ENCODE measurements around the gene PPP1R16B. TPM values are rescaled to one million over a fixed set of nuclear protein-coding genes. Genes with fewer than 3 reads are reported as not detected.

Gene PPP1R16B
- total and polyA plus RNA-seq, 11 donors, result 1.9 to 12.2 (median 6.9) TPM

DNA sequence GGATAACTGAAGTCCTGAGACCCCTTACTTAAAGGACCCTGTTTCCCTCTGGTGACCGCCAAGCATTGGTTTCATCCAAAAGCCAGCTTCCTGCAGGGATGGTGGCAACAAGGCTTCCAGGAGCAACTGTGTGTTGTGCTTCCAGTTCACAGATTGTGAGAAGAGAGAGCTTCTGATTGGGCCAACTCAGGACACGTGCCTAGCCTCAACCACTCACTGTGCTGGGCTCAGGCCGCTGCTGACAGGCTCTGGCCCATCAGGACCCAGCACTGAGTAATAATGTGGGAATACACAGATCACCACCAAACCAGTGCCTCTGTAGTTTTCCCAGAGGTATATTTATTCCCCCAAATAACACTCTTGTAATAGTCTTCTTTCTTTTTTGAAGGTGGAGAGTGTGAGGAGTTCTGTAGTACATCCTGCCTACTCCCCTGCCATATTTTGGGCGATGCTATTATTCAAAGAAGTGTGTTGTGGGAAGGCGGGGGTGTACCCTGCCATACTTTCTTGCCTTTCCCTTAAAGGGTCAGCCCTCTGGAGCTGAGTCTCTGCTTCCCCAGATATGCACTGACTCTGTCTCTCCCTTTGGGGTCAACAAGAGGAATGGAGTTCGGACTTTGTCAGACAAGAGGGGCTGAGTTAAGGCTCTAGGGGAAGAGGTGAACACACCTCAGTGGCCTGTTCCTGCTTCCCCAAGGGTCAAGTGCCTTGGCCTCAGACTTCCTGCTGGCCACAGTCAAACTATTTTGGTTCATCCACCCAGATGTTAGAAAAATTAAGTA lies 23.2 kb downstream of the PPP1R16B start:
- peaks cover 0 to 8% (median 0%) of the 10 kb centered on the region in 9 donors for H3K36me3 ChIP-seq
- no peaks in the 10 kb centered on the region for H3K9me3 ChIP-seq
- ATAC-seq (peak in 1 of 4 donors; percentile 9), DNase-seq (no peak)
- 69 to 73% (median 72%) methylated on average over 6 of the region's 6 CpGs for WGBS, 4 donors
- H3K27me3 ChIP-seq, result peaks cover 0 to 4% (median 0%) of the 10 kb centered on the region in 9 donors
- H3K4me1 ChIP-seq, result peaks cover 0 to 71% (median 35%) of the 10 kb centered on the region in 12 donors
- no peak overlapping the region for H3K4me3 ChIP-seq
- intact Hi-C loops (cut with DNase I), result loop anchor here in 2 of 10 donors (5.0 kb wide), 2 partner anchors 44 to 49 kb away; no protein-coding TSS in a partner anchor
- peak overlapping the region in 9 of 12 donors; percentile 13 to 75 (median 41) for H3K27ac ChIP-seq
- TF ChIP-seq, protein P1, sequence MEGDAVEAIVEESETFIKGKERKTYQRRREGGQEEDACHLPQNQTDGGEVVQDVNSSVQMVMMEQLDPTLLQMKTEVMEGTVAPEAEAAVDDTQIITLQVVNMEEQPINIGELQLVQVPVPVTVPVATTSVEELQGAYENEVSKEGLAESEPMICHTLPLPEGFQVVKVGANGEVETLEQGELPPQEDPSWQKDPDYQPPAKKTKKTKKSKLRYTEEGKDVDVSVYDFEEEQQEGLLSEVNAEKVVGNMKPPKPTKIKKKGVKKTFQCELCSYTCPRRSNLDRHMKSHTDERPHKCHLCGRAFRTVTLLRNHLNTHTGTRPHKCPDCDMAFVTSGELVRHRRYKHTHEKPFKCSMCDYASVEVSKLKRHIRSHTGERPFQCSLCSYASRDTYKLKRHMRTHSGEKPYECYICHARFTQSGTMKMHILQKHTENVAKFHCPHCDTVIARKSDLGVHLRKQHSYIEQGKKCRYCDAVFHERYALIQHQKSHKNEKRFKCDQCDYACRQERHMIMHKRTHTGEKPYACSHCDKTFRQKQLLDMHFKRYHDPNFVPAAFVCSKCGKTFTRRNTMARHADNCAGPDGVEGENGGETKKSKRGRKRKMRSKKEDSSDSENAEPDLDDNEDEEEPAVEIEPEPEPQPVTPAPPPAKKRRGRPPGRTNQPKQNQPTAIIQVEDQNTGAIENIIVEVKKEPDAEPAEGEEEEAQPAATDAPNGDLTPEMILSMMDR (IDR thresholded peaks at IDR 0.05), result no peak
- no peak for TF ChIP-seq POLR2A (IDR thresholded peaks at IDR 0.05)

DNA sequence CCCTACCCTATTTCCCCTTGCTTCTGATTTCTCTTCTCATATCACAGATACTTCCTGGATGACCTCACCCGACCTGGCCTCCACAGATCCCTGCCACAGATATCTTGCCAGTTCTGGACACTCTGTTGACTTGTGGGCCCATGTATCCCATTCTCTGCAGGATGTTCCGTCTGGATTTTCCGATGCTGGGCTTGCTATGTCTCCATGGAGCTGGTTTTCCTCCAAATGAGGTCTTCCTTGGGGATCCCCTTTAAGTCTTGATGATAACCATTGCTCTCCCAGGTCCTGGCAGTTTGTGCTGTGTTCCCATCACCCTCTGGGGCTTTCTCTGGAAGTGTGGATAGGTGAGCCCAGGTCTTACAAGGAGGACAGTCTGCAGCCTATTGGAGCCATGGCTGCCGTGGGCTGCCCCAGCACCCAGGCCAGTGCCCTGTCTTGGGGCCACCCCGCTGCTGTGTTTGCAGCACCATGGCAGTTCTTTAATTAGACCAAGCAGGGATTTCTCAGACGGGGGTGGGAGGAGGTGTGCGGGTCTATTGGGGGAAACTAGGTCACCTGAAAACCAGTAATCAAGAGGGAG lies 23.9 kb downstream of the PPP1R16B start:
- Histone ChIP-seq H3K9me3 (no peaks in the 10 kb centered on the region), H3K27me3 (peaks cover 0 to 4% (median 0%) of the 10 kb centered on the region in 9 donors), H3K4me1 (peaks cover 0 to 71% (median 35%) of the 10 kb centered on the region in 12 donors), H3K36me3 (peaks cover 0 to 3% (median 0%) of the 10 kb centered on the region in 9 donors), H3K27ac (peak overlapping the region in 5 of 12 donors; percentile 30 to 44 (median 37)), H3K4me3 (no peak overlapping the region)
- TF ChIP-seq, protein P1 (IDR thresholded peaks at IDR 0.05), result no peak
- no peak for TF ChIP-seq POLR2A (IDR thresholded peaks at IDR 0.05)
- no peak for DNase-seq
- intact Hi-C loops (cut with DNase I), result loop anchor here in 2 of 10 donors (5.0 kb wide), 2 partner anchors 43 to 48 kb away; no protein-coding TSS in a partner anchor
- 64 to 81% (median 68%) methylated on average over 6 to 7 of the region's 7 CpGs for WGBS, 4 donors
- ATAC-seq, result peak in 1 of 4 donors; percentile 51

DNA sequence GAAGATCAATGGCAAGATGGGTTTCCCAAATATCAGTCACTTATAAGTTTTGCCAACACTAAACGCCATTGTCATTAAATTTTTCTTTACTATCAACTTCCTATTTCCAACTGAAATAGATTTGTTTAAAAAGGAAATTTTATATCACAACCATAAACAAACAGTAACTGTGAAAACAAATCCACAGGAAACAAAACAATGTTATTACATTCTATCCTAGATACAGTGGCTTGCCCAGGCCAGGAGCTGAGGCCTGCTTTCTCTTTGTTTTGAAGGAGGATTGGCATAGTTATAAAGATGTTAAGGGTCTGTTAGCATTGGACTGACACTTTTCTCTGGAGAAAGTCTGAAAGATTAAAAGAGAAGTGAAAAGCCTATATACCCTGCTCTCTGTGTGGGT lies 24.9 kb downstream of the PPP1R16B start:
- no peak for TF ChIP-seq POLR2A (IDR thresholded peaks at IDR 0.05)
- TF ChIP-seq, protein P1 (IDR thresholded peaks at IDR 0.05), result no peak
- no peaks in the 10 kb centered on the region for H3K9me3 ChIP-seq
- H3K27me3 ChIP-seq, result no peaks in the 10 kb centered on the region
- H3K36me3 ChIP-seq, result no peaks in the 10 kb centered on the region
- no peak overlapping the region for H3K4me3 ChIP-seq
- no peak for ATAC-seq
- WGBS, 4 donors, result 71 to 76% (median 73%) methylated on average over 1 of the region's 1 CpG
- DNase-seq, result no peak
- H3K4me1 ChIP-seq, result peaks cover 0 to 61% (median 31%) of the 10 kb centered on the region in 12 donors
- intact Hi-C loops (cut with DNase I), result no loop called here
- H3K27ac ChIP-seq, result no peak overlapping the region

- 85 to 93% (median 91%) methylated on average over 11 of the region's 11 CpGs for WGBS, 4 donors
- Histone ChIP-seq H3K4me3 (no peak overlapping the region), H3K4me1 (peaks cover 0 to 53% (median 23%) of the 10 kb centered on the region in 12 donors), H3K9me3 (no peaks in the 10 kb centered on the region), H3K27ac (no peak overlapping the region), H3K36me3 (peaks cover 0 to 5% (median 0%) of the 10 kb centered on the region in 9 donors), H3K27me3 (no peaks in the 10 kb centered on the region)
- DNase-seq, result no peak
- ATAC-seq, result no peak
- TF ChIP-seq POLR2A (IDR thresholded peaks at IDR 0.05), result no peak
- TF ChIP-seq, protein P1 (IDR thresholded peaks at IDR 0.05), result no peak
- intact Hi-C loops (cut with DNase I), result no loop called here
These were observed 25.7 kb downstream of the PPP1R16B start for GRCh38 chr20:38831049-38831691.

Measured in heart left ventricle (tissue), 16 donors.